Activated T-helper 1 cell treated with anti-CD3 and anti-CD28 coated beads, Interleukin-12 subunit alpha, Interleukin-12 subunit beta, Interleukin-2, Interleukin-4 antibody, amounts not matched to agents 30 ng/mL and 10 ng/mL and 1 ng/mL, durations not matched to agents 14 hours and 24 hours and 36 hours (primary cell): ENCODE results near the gene PLPPR3. TPM values are rescaled to one million over a fixed set of nuclear protein-coding genes. Genes with fewer than 3 reads are reported as not detected.
"Not testable (repeated sequence)": the region's sequence is repeated elsewhere in the genome, so short reads cannot be mapped to it uniquely, and the experiment has no call there.

Experiments used
- DNase-seq: peaks from one replicate; pipeline ENCODE4 v3.0.0; 2021; ENCODE audit warnings: low spot score
- H3K27ac Mint-ChIP-seq: one replicate; pipeline ENCODE4 v1.8.0; 2021; ENCODE audit warnings: mild to moderate bottlenecking, mixed read lengths
- H3K27me3 Mint-ChIP-seq: one replicate; pipeline ENCODE4 v1.8.0; 2022; ENCODE audit warnings: mild to moderate bottlenecking, moderate library complexity, mixed read lengths; ENCODE audit not compliant: insufficient read depth
- H3K36me3 Mint-ChIP-seq: one replicate; pipeline ENCODE4 v1.8.0; 2021; ENCODE audit warnings: low read depth, mixed read lengths
- H3K4me1 Mint-ChIP-seq: one replicate; pipeline ENCODE4 v1.8.0; 2021; ENCODE audit warnings: low read depth, mixed read lengths
- H3K4me3 Mint-ChIP-seq: one replicate; pipeline ENCODE4 v1.8.0; 2021; ENCODE audit warnings: mild to moderate bottlenecking, moderate library complexity, mixed read lengths
- H3K9me3 Mint-ChIP-seq: one replicate; pipeline ENCODE4 v1.8.0; 2021; ENCODE audit warnings: mixed read lengths
- intact Hi-C: fragments of 100-400 bp; cut with micrococcal nuclease; formaldehyde crosslinking; loops from one replicate; pipeline ENCODE4 v1.15.1; 2024
- total RNA-seq: library from RNA; stranded (reverse); gene quantifications from 2 replicates; pipeline ENCODE4 v1.2.3, GENCODE V29; 2022

The PLPPR3 gene
- total RNA-seq, 1 donor from 2014 or later = not detected

DNA sequence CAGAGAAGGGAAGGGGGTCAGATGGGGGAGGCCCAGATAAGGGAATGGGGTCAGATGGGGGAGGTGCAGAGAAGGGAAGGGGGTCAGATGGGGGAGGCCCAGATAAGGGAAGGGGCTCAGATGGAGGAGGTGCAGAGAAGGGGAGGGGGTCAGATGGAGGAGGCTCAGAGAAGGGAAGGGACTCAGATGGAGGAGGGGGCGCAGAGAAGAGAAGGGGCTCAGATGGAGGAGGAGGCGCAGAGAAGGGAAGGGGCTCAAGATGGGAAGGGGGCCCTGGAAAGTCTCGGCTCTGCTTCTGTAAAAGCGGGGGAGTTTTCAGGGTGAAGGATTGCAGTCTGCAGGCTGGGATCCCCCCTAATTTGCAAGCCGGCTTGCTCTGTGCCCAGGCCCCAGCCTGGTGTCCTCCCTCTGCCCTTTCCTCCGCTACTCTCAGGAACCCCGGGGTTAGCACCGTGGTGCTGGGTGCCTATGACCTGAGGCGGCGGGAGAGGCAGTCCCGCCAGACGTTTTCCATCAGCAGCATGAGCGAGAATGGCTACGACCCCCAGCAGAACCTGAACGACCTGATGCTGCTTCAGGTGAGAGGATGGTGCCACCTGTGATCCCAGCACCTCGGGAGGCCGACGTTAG is 7.5 kb upstream of the PLPPR3 start:
- H3K4me1 Mint-ChIP-seq = no peaks in the 10 kb centered on the region
- H3K36me3 Mint-ChIP-seq = no peaks in the 10 kb centered on the region
- intact Hi-C loops = no loop called here
- DNase-seq = no peak
- no peaks in the 10 kb centered on the region for H3K9me3 Mint-ChIP-seq
- H3K27ac Mint-ChIP-seq = no peak overlapping the region
- H3K4me3 Mint-ChIP-seq = no peak overlapping the region
- peaks cover 5% of the 10 kb centered on the region for H3K27me3 Mint-ChIP-seq

- no peak for DNase-seq
- peaks cover 20% of the 10 kb centered on the region for H3K27me3 Mint-ChIP-seq
- intact Hi-C loops = no loop called here
- no peaks in the 10 kb centered on the region for H3K9me3 Mint-ChIP-seq
- no peaks in the 10 kb centered on the region for H3K4me1 Mint-ChIP-seq
- no peak within 1 kb of the TSS for H3K27ac Mint-ChIP-seq
- no peaks in the 10 kb centered on the region for H3K36me3 Mint-ChIP-seq
- no peak within 1 kb of the TSS for H3K4me3 Mint-ChIP-seq
Measured at GRCh38 chr19:827710-828321, 6.1 kb upstream of the PLPPR3 start, which contains the start of gene AZU1. TSS of gene AZU1 (plus strand) at chr19:827837. CDS start at chr19:827847, 10 bp downstream.

DNA sequence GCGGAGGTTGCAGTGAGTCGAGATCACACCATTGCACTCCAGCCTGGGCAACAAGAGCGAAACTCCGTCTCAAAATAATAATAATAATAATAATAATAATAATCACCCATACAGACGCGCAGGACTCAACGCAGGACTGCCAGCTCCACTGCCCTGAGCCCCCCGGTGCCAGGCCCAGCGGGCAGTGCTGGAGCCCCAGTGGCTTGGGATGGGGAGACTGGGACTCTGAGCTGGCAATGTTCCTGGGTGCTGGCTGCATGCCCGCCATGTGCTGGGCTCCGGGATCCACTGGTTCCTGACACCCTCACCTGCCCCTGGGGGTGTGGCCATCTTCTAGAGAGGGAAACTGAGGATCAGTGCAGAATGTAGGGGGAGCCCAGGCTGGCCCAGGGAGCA is 5.6 kb upstream of the PLPPR3 start:
- no peaks in the 10 kb centered on the region for H3K9me3 Mint-ChIP-seq
- peaks cover 23% of the 10 kb centered on the region for H3K27me3 Mint-ChIP-seq
- intact Hi-C loops = no loop called here
- no peaks in the 10 kb centered on the region for H3K36me3 Mint-ChIP-seq
- DNase-seq = no peak
- no peak overlapping the region for H3K4me3 Mint-ChIP-seq
- H3K4me1 Mint-ChIP-seq = no peaks in the 10 kb centered on the region
- no peak overlapping the region for H3K27ac Mint-ChIP-seq

DNA sequence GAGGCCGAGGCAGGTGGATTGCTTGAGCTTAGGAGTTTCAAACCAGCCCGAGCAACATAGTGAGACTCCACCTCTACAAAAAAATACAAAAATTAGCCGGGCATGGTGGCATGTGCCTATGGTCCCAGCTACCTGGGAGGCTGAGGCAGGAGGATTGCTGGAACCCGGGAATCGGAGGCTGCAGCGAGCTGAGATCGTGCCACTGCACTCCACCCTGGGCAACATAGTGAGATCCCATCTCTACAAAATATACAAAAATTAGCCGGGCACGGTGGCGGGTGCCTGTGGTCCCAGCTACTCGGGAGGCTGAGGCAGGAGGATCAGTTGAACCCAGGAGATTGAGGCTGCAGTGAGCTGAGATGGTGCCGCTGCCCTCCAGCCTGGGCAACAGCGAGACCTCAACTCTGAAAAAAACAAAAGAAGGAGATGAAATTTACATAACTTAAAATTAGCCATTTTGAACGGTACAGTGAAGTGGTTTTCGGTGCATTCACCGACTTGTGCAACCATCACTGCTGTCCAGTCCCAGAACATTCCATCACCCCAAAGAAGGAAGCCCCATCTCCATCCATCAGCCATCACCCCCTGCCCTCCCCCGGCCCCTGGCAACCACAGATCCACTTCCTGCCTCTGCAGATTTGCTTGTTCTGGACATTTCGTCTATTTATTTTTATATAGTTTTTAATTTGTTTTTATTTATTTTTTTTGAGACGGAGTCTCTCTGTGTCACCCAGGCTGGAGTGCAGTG is 4.3 kb upstream of the PLPPR3 start:
- no peak for DNase-seq
- Mint-ChIP-seq H3K27ac (no peak overlapping the region), H3K27me3 (peaks cover 23% of the 10 kb centered on the region), H3K9me3 (no peaks in the 10 kb centered on the region), H3K4me3 (no peak overlapping the region), H3K36me3 (no peaks in the 10 kb centered on the region), H3K4me1 (no peaks in the 10 kb centered on the region)
- intact Hi-C loops = no loop called here

DNA sequence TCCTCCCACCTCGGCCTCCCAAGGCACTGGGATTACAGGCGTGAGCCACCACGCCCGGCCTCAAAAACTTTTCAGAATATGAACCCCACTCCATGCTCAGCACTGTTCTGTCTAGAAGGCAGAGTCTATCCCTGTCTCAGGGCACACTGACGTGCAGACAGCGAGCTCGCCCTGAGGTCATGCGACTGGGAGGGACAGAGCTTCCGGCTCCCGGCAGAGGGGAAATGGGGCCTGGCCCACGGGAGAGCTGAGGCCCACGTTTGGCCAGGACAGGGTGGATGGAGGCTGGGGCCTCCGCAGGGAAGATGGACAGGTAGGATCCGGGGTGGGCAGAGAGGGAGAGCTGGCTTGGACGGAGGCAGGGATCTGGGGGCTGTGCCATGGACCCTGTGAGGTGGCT is 3.1 kb upstream of the PLPPR3 start:
- no peaks in the 10 kb centered on the region for H3K4me1 Mint-ChIP-seq
- no peaks in the 10 kb centered on the region for H3K9me3 Mint-ChIP-seq
- no peak overlapping the region for H3K4me3 Mint-ChIP-seq
- intact Hi-C loops = no loop called here
- peaks cover 27% of the 10 kb centered on the region for H3K27me3 Mint-ChIP-seq
- H3K27ac Mint-ChIP-seq = no peak overlapping the region
- no peaks in the 10 kb centered on the region for H3K36me3 Mint-ChIP-seq
- no peak for DNase-seq

GRCh38 chr19:823565-824121 is 1.9 kb upstream of the PLPPR3 start:
- intact Hi-C loops = no loop called here

GRCh38 chr19:821231-821824 is 427 bp downstream of the PLPPR3 start:
- Mint-ChIP-seq H3K27me3 (peaks cover 25% of the 10 kb centered on the region), H3K4me3 (no peak overlapping the region), H3K4me1 (no peaks in the 10 kb centered on the region), H3K27ac (no peak overlapping the region), H3K9me3 (peaks cover 4% of the 10 kb centered on the region), H3K36me3 (peaks cover 6% of the 10 kb centered on the region)
- DNase-seq = no peak
- intact Hi-C loops = no loop called here

More at GRCh38 chr19:823565-824121, 1.9 kb upstream of the PLPPR3 start:
- Mint-ChIP-seq H3K36me3 (no peaks in the 10 kb centered on the region), H3K9me3 (no peaks in the 10 kb centered on the region), H3K4me3 (no peak overlapping the region), H3K27ac (no peak overlapping the region), H3K27me3 (peaks cover 25% of the 10 kb centered on the region), H3K4me1 (no peaks in the 10 kb centered on the region)
- DNase-seq = no peak

DNA sequence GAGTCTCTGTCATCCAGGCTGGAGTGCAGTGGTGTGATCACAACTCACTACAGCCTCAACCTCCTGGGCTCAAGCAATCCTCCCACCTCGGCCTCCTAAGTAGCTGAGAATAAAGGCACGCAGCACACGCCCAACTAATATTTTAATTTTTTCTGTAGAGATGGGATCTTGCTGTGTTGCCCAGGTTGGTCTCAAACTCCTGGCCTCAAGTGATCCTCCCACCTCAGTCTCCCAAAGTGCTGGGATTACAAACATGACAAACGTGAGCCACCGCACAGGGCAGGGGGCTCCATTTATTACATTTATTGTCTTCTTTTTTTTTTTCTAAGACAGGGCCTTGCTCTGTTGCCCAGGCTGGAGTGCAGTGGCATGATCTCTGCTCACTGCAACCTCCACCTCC is 1.5 kb downstream of the PLPPR3 start:
- intact Hi-C loops, DNase-seq, H3K4me3 Mint-ChIP-seq, H3K9me3 Mint-ChIP-seq, H3K27ac Mint-ChIP-seq, H3K4me1 Mint-ChIP-seq: not testable (repeated sequence)
- H3K27me3 Mint-ChIP-seq = peaks cover 23% of the 10 kb centered on the region
- H3K36me3 Mint-ChIP-seq = peaks cover 13% of the 10 kb centered on the region

GRCh38 chr19:816500-816857 is 5.3 kb downstream of the PLPPR3 start:
- H3K27me3 Mint-ChIP-seq = peaks cover 5% of the 10 kb centered on the region
- intact Hi-C loops = no loop called here
- DNase-seq = no peak

GRCh38 chr19:815775-816499 is 5.8 kb downstream of the PLPPR3 start:
- Mint-ChIP-seq H3K4me1 (no peaks in the 10 kb centered on the region), H3K9me3 (peaks cover 4% of the 10 kb centered on the region), H3K27ac (no peak overlapping the region), H3K4me3 (no peak overlapping the region), H3K27me3 (peaks cover 5% of the 10 kb centered on the region), H3K36me3 (peaks cover 20% of the 10 kb centered on the region)
- DNase-seq = no peak
- intact Hi-C loops = no loop called here

More at GRCh38 chr19:816500-816857, 5.3 kb downstream of the PLPPR3 start:
- no peaks in the 10 kb centered on the region for H3K4me1 Mint-ChIP-seq
- H3K27ac Mint-ChIP-seq = no peak overlapping the region
- H3K36me3 Mint-ChIP-seq = peaks cover 20% of the 10 kb centered on the region
- H3K9me3 Mint-ChIP-seq = peaks cover 4% of the 10 kb centered on the region
- H3K4me3 Mint-ChIP-seq = no peak overlapping the region

DNA sequence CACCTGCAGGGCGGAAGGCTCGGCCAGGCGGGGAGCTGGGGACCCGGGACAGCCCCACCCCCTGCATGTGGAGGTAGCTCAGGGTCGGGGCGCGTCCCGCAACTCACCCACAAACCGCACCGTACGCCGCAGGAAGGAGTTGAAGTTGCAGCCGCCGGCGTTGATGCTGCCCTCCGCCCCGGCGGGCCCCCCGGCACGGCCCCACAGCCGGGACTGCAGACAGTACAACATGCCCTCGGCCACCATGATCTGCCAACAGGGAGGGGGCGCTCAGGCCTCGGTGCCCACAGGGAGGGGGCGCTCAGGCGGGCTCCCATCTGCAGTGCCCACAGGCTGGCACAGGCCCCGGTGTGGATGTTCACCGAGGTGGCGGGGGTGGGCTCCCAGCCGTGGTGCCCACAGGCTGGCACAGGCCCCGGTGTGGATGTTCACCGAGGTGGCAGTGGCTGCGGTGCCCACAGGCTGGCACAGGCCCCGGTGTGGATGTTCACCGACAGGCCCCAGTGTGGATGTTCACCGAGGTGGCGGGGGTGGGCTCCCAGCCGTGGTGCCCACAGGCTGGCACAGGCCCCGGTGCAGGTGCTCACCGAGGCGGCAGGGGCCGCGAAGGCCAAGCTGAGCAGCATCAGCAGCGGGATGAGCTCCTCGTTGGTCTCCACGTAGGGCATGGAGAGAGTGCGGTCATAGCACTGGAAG is 6.5 kb downstream of the PLPPR3 start:
- intact Hi-C loops = no loop called here
- Mint-ChIP-seq H3K4me1 (no peaks in the 10 kb centered on the region), H3K27me3 (no peaks in the 10 kb centered on the region)

More for the DNA sequence above, 6.5 kb downstream of the PLPPR3 start:
- H3K36me3 Mint-ChIP-seq = peaks cover 23% of the 10 kb centered on the region
- no peak for DNase-seq
- no peak overlapping the region for H3K27ac Mint-ChIP-seq
- H3K4me3 Mint-ChIP-seq = no peak overlapping the region
- peaks cover 4% of the 10 kb centered on the region for H3K9me3 Mint-ChIP-seq
